ENCODE results near the gene PARD3B. TPM values are rescaled to one million over a fixed set of nuclear protein-coding genes. Genes with fewer than 3 reads are reported as not detected.

The PARD3B gene
- total RNA-seq, 2 donors from 2014 or later, result 14.7 to 25.0 TPM

GRCh38 chr2:204680576-204680975 is 135.3 kb downstream of the PARD3B start:
- H3K9me3 ChIP-seq, result no peaks in the 10 kb centered on the region
- no peaks in the 10 kb centered on the region for H3K36me3 ChIP-seq
- no peak for DNase-seq (ENCODE audit: low spot score)
- no peaks in the 10 kb centered on the region for H3K27me3 ChIP-seq (replicated peaks; ENCODE audit: insufficient read depth)
- no peak overlapping the region for H3K27ac ChIP-seq
- WGBS, result 82% methylated on average over 2 of the region's 2 CpGs
- TF ChIP-seq CTCF (IDR thresholded peaks at IDR 0.05), result no peak
- intact Hi-C loops (cut with DNase I), result loop anchor here (10.0 kb wide), 1 partner anchor 136 kb away; the partner anchor contains the start of gene PARD3B
- no peaks in the 10 kb centered on the region for H3K4me1 ChIP-seq (replicated peaks)
- H3K4me3 ChIP-seq, result no peak overlapping the region

GRCh38 chr2:204681412-204681811 is 136.1 kb downstream of the PARD3B start:
- intact Hi-C loops (cut with DNase I), result loop anchor here (10.0 kb wide), 1 partner anchor 137 kb away; the partner anchor contains the start of gene PARD3B
- DNase-seq (ENCODE audit: low spot score), result no peak
- Histone ChIP-seq H3K36me3 (no peaks in the 10 kb centered on the region), H3K27ac (no peak overlapping the region), H3K27me3 (replicated peaks; ENCODE audit: insufficient read depth) (no peaks in the 10 kb centered on the region), H3K4me1 (replicated peaks) (no peaks in the 10 kb centered on the region), H3K9me3 (no peaks in the 10 kb centered on the region), H3K4me3 (no peak overlapping the region)
- 13% methylated on average over 2 of the region's 2 CpGs for WGBS
- TF ChIP-seq CTCF (IDR thresholded peaks at IDR 0.05) (no peak), POLR2AphosphoS5 (IDR thresholded peaks at IDR 0.05) (no peak)

- intact Hi-C loops (cut with DNase I), result loop anchor here (10.0 kb wide), 1 partner anchor 139 kb away; the partner anchor contains the start of gene PARD3B
- no peak for TF ChIP-seq POLR2A (IDR thresholded peaks at IDR 0.05)
- TF ChIP-seq CTCF (IDR thresholded peaks at IDR 0.05), result no peak
- no peak for TF ChIP-seq POLR2AphosphoS5 (IDR thresholded peaks at IDR 0.05)
- 100% methylated on average over 1 of the region's 1 CpG for whole genome bisulfite sequencing
- Histone ChIP-seq H3K4me1 (replicated peaks) (no peaks in the 10 kb centered on the region), H3K9me3 (no peaks in the 10 kb centered on the region), H3K36me3 (no peaks in the 10 kb centered on the region), H3K27me3 (replicated peaks; ENCODE audit: insufficient read depth) (no peaks in the 10 kb centered on the region), H3K4me3 (no peak overlapping the region), H3K27ac (no peak overlapping the region)
- no peak for DNase-seq (ENCODE audit: low spot score)
Measured at GRCh38 chr2:204683384-204683783, 138.1 kb downstream of the PARD3B start.

GRCh38 chr2:204686406-204686805 is 141.1 kb downstream of the PARD3B start:
- Histone ChIP-seq H3K27me3 (replicated peaks; ENCODE audit: insufficient read depth) (no peaks in the 10 kb centered on the region), H3K27ac (no peak overlapping the region), H3K4me3 (no peak overlapping the region), H3K4me1 (replicated peaks) (no peaks in the 10 kb centered on the region), H3K9me3 (no peaks in the 10 kb centered on the region), H3K36me3 (no peaks in the 10 kb centered on the region)
- intact Hi-C loops (cut with DNase I), result loop anchor here (10.0 kb wide), 1 partner anchor 142 kb away; the partner anchor contains the start of gene PARD3B
- no peak for DNase-seq (ENCODE audit: low spot score)
- no peak for TF ChIP-seq CTCF (IDR thresholded peaks at IDR 0.05)
- TF ChIP-seq POLR2AphosphoS5 (IDR thresholded peaks at IDR 0.05), result no peak
- TF ChIP-seq POLR2A (IDR thresholded peaks at IDR 0.05), result no peak
- WGBS, result 40% methylated on average over 3 of the region's 3 CpGs

GRCh38 chr2:204687776-204688175 is 142.5 kb downstream of the PARD3B start:
- 91% methylated on average over 2 of the region's 2 CpGs for WGBS
- intact Hi-C loops (cut with DNase I), result loop anchor here (10.0 kb wide), 1 partner anchor 143 kb away; the partner anchor contains the start of gene PARD3B

More at GRCh38 chr2:204687776-204688175, 142.5 kb downstream of the PARD3B start:
- Histone ChIP-seq H3K27me3 (replicated peaks; ENCODE audit: insufficient read depth) (no peaks in the 10 kb centered on the region), H3K27ac (no peak overlapping the region), H3K4me1 (replicated peaks) (no peaks in the 10 kb centered on the region), H3K4me3 (no peak overlapping the region), H3K9me3 (no peaks in the 10 kb centered on the region), H3K36me3 (no peaks in the 10 kb centered on the region)
- no peak for DNase-seq (ENCODE audit: low spot score)
- TF ChIP-seq CTCF (IDR thresholded peaks at IDR 0.05) (no peak), POLR2A (IDR thresholded peaks at IDR 0.05) (no peak), POLR2AphosphoS5 (IDR thresholded peaks at IDR 0.05) (no peak)

Data from prostate gland (tissue), 2 donors.